Activated T-cell treated with anti-CD3 and anti-CD28 coated beads for 4 hours (primary cell): Measurements from ENCODE around the gene OCEL1.
A peak's percentile ranks its signal among the peaks of the same experiment; 100 is the strongest.
"Not testable (repeated sequence)": the region's sequence is repeated elsewhere in the genome, so short reads cannot be mapped to it uniquely, and the experiment has no call there.

ENCODE experiments used
- DNase-seq: peaks from one replicate; pipeline ENCODE4 v3.0.0-alpha.2; 2020

Gene OCEL1

DNA sequence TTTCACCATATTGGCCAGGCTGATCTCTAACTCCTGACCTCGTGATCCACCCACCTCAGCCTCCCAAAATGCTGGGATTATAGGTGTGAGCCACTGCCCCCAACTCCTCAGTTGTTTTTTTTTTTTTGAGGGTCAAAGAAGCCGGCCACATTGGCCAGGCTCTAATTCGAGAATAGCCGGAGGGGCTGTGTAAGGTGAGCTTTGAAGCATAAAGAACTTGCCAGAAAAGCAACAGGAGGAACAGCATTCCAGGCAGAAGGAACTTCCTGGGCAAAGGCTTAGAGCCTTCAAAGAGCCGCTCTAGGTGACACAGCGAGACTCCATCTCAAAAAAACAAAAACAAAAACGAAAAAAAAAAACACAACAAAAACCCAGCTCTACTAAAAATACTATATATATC lies 40.0 kb downstream of the OCEL1 start:
- no peak for DNase-seq

DNA sequence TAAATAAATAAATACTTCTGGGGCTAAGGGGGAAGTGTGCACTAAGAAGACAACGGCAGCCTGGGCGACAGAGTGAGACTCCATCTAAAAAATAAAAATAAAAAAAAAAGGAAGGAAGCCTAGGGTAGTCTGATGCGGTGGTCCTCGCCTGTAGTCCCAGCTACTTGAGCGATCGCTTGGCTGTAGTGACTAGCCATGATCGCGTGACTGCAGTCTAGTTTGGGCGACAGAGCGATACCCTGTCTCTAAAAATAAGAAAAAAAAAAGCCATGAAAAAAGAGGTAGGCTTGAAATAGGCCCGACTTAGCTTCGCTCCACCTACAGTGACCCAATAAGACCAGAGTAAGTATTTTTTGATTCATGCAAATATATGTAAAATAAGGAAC lies 40.6 kb downstream of the OCEL1 start:
- DNase-seq = no peak

DNA sequence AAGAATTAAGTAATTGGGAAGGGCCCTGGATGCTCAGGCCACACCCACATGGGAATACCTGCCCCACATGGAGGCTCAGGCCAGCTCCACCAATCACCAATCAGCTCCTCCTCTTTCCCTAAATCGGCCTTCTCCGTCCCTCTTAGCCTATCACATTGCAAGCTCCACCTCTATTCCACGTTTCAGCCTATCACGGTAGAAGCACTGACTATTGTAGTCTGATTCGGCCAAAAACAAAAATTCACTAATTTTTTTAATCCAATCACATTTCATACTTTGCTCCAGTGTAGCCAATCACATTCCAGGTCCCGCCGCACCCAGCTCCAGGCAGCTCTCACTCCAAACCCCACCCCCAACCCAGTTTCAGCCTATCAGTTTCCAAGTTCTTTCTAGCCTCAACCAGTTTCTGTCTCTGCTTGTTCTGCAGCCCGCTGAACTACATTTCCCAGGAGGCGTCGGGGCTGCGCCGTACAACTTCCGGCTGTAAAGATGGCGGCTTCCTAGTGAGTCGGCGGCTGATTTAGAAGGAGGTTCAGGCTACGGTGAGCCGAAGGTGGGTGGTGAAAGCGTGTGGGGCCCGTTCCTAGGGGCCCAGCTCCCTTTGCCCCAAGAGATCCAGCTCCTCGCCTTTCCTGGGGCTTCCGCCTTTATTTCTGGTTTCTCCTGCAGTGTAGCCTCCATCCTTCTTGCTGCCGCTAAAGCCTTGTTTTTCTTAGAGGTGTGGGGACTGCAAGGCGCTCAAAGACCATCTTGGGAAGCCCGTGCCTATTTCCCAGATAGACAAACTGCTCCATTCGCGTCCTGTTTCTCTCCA lies 41.2 kb downstream of the OCEL1 start, which contains the start of gene BABAM1:
Gene BABAM1 (plus strand): TSS at position 469 of the 814 bp plus-strand sequence. CDS start 1,364 bp downstream, outside the sequence.
- DNase-seq = peak; percentile 88

DNA sequence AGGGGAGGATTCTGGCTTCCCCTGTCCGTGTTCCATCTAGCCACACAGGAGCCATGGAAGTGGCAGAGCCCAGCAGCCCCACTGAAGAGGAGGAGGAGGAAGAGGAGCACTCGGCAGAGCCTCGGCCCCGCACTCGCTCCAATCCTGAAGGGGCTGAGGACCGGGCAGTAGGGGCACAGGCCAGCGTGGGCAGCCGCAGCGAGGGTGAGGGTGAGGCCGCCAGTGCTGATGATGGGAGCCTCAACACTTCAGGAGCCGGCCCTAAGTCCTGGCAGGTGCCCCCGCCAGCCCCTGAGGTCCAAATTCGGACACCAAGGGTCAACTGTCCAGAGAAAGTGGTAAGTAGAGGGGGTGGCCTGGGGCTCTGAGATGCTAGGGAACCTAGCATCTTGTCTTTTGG lies 42.7 kb downstream of the OCEL1 start:
- no peak for DNase-seq

DNA sequence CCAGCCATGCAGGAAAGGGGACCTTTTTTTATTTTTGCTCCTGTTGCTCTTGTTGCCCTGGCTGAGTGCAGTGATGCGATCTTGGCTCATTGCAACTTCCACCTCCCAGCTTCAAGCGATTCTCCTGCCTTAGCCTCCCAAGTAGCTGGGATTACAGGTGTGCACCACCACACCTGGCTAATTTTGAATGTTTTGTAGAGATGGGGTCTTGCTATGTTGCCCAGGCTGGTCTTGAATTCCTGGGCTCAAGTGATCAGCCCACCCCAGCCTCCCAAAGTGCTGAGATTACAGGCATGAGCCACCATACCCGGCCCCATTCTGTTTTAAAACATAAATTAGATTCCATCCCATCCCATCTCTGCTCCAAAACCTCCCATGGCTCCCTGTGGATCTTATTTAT lies 48.9 kb downstream of the OCEL1 start:
- DNase-seq = not testable (repeated sequence)

DNA sequence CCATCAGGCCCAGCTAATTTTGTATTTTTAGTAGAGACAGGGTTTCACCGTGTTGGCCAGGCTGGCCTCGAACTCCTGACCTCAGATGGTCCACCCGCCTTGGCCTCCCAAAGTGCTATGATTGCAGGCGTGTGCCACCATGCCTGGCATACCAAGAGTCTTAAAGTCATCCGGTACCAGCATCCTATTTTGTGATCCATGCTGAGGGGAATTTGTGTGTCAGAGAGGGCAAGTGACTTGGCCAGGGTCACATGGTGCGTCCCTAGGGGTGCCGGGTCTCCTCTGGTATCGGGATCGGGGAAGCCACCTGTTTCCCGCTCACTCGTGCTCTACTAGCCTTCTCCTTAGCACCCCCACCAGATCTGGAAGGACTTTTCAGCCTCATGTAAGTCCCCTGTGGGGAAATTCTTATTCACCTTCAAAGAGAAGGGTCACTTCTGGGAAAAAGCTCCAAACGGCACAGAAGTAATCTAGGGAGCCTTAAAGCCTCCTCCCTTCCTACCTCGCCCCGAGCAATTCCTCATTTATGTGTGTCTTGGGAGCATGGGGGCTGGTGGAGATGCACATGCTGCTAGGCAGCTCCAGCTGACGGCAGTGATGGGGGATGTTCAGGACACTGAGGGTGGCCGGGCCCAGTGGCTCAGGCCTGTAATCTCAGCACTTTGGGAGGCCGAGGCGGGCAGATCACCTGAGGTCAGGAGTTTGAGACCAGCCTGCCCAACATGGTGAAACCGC lies 49.6 kb downstream of the OCEL1 start:
- no peak for DNase-seq
